Hair follicular keratinocyte (primary cell): ENCODE measurements around the gene CCDC27. TPM values are rescaled to one million over a fixed set of nuclear protein-coding genes. Genes with fewer than 3 reads are reported as not detected.

ENCODE experiments used
- total RNA-seq: library from RNA; depleted of rRNA; stranded (reverse); fragments of >200 nt; gene quantifications from 2 replicates; pipeline ENCODE4 v1.2.3, GENCODE V29; 2015

CCDC27 gene
- total RNA-seq: not detected in 2 replicates

GRCh38 chr1:3752400-3752945 lies at the start of gene CCDC27:
Gene CCDC27, plus strand, starts transcription at chr1:3752450. Its CDS starts 32 bp downstream, at chr1:3752482.

DNA sequence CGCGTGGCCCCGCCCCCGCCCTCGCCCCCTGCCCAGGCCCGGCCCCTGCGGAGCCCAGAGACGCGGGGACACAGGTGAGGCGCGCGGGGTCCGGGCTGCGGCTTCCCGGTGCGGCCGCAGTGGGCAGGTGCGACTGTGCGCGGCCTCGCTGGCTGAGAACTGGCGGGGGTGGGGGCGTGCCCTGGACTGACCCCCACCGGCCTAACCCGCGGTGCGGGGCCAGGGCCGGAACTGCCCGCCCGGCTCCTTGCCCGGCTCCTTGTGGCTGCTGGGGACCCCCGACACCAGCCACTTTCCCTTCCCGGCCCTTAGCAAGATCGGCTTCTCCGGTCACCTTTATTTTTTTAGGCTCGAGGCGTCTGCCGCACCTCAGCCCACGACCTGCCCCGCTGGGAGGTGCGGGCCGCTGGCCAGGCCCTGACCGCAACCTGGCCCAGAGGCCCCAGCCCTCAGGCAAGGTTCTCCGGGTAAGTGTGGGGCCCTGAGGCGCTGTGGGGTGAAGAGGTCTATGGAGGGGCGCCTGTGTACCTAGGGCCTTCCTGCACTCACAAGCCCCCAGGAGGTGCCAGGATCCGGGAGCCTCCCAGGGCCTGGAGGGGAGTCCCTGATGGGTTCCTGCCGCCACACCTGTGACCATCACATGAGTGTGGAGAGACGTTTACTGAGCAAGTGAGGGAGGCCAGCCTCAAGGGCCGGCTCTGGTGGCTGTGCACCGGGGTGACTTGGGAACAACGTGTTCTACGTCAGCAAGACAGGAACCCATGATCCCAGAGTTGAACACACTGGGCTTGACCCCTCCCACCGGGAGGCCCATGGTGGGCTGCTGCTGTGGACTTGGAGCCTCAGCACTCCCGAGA lies 20.7 kb downstream of the CCDC27 start, which contains the start of gene SMIM1:
Gene SMIM1, plus strand, starts transcription at position 35 of the 857 bp plus-strand sequence. CDS start 2,625 bp downstream, outside the sequence.

DNA sequence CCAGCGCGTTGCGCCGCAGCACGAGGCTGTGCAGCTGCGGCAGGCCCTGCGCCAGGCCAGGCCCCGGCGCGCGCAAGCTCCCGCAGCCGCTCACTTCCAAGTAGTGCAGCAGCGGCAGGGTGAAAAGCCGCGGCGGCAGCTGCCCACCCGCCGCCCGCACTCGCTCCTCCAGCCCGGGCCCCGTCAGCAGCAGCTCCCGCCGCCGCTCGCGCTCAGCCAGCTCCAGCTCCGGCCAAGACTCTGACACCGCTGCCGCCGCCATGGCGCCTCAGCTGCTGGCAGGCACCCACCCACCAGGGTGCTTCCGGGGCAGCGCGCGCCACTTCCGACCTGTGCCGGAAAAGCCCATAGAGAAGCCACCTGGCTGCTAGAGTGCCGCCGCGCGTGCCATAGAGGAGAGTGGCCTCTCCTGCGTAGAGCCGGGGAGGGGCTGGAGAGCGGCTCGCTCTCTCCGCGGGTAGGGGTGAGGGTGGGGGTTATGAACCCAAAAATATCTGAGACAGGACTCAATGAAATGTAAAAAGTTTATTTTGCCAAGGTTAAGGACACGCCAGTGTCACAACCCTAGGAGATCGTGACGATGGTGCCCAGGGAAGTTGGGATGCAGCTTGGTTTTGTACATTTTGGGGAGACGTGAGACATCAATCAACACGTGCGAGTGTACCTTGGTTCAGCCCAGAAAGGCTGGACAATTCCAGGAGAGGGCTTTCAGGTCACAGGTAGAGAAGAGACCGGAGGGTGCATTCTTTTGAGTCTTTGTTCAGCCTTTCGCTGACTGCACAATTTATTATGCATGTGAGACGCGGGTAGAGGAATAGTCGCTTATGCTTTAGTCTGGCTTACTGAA lies 44.2 kb downstream of the CCDC27 start, which contains the start of gene LRRC47:
Gene LRRC47, minus strand, starts transcription at position 284 of the 847 bp plus-strand sequence. Its CDS starts 22 bp downstream, at position 262.

Other genes with a start within 250 kb of the CCDC27 start
- gene MEGF6, start 140.9 kb upstream of the CCDC27 start, total RNA-seq: 1.2 and 2.4 TPM in 2 replicates
- gene TPRG1L, start 127.4 kb upstream of the CCDC27 start, total RNA-seq: 15.2 and 19.9 TPM in 2 replicates
- gene WRAP73, start 102.3 kb upstream of the CCDC27 start, total RNA-seq: 14.2 and 39.6 TPM in 2 replicates
- 0.55 and 2.1 TPM in 2 replicates for gene TP73, start 99.9 kb upstream of the CCDC27 start, total RNA-seq
- 11.9 TPM in 1 of 2 replicates, not detected in the other for gene SMIM1, start 20.3 kb downstream of the CCDC27 start, total RNA-seq
- 32.7 and 35.5 TPM in 2 replicates for gene LRRC47, start 44.0 kb downstream of the CCDC27 start, total RNA-seq
- gene CEP104, start 104.8 kb downstream of the CCDC27 start, total RNA-seq: 18.3 and 26.9 TPM in 2 replicates
- 5.6 and 6.4 TPM in 2 replicates for gene DFFB, start 105.0 kb downstream of the CCDC27 start, total RNA-seq
- gene C1orf174, start 147.8 kb downstream of the CCDC27 start, total RNA-seq: 26.0 and 34.2 TPM in 2 replicates